Muscle of leg (tissue), 11 donors: ENCODE measurements around the gene AKAP12. TPM values are rescaled to one million over a fixed set of nuclear protein-coding genes. Genes with fewer than 3 reads are reported as not detected.

ENCODE experiments used
- DNase-seq: peaks from one replicate; pipeline ENCODE4 v3.0.0; 2013
- H3K27ac ChIP-seq: one replicate; pipeline ENCODE4 v1.5.1; 2013; ENCODE audit warnings: mild to moderate bottlenecking, low read length, control low read depth
- H3K27me3 ChIP-seq: one replicate; pipeline ENCODE4 v1.6.1; 2013; ENCODE audit warnings: low read length; ENCODE audit not compliant: control insufficient read depth, insufficient read depth
- H3K36me3 ChIP-seq: one replicate; pipeline ENCODE4 v1.6.1; 2013; ENCODE audit warnings: low read length; ENCODE audit not compliant: control insufficient read depth, insufficient read depth
- H3K4me1 ChIP-seq: one replicate; pipeline ENCODE4 v1.6.1; 2013; ENCODE audit warnings: low read length; ENCODE audit not compliant: control insufficient read depth, insufficient read depth
- H3K4me3 ChIP-seq: one replicate; pipeline ENCODE4 v1.5.1; 2013; ENCODE audit warnings: low read length, control low read depth
- H3K9me3 ChIP-seq: replicated peaks from 2 replicates; pipeline ENCODE4 v1.6.1; 2013; ENCODE audit warnings: low read depth, low read length; ENCODE audit not compliant: control insufficient read depth
- WGBS: methylation state at CpG from one replicate; pipeline ENCODE4 v1.1.5; 2013; ENCODE audit warnings: missing lambda C conversion rate; ENCODE audit not compliant: insufficient coverage; 5-methylcytosine and 5-hydroxymethylcytosine counted together
- polyA plus RNA-seq, 8 donors: library from polyadenylated mRNA; unstranded; fragments of 120-200 nt; gene quantifications; one replicate each; pipeline versions ENCODE4 v1.2.1 to v1.2.3, GENCODE V29; 2013; ENCODE audit warnings: inconsistent platforms in 1 of 8, low replicate concordance in 1 of 8; ENCODE audit not compliant: insufficient read length in 8 of 8, insufficient read depth in 1 of 8
- total RNA-seq: library from RNA; stranded (reverse); fragments of 120-200 nt; gene quantifications from one replicate; pipeline ENCODE4 v1.2.4, GENCODE V29; 2013

The AKAP12 gene
- total and polyA plus RNA-seq, 9 donors: 73.2 to 160 (median 123) TPM

DNA sequence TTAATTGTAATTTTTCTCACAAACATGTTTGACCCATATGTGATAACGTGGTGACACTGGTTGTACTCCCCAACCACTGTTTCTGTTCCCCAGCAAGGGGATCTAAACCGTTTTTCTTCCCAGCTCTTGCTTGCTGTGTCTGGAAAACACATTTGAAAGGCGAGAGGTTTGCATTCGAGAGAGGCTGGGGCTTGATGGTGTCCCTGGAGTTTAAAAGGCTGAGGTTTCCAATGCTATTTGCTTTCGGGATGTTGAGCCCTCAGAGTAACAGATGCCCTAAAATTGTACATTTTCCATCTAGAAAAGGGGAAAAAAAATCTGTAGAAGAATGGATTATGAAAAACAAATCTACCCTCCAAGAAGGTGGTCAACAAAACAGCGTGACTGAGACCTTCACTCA, 35.4 kb downstream of the AKAP12 start:
- H3K27me3 ChIP-seq: no peaks in the 10 kb centered on the region
- peak; percentile 75 for DNase-seq
- WGBS: 20% methylated on average over 3 of the region's 6 CpGs
- H3K36me3 ChIP-seq: no peaks in the 10 kb centered on the region
- H3K4me1 ChIP-seq: peaks cover 2% of the 10 kb centered on the region
- peak overlapping the region; percentile 72 for H3K27ac ChIP-seq
- H3K4me3 ChIP-seq: no peak overlapping the region
- no peaks in the 10 kb centered on the region for H3K9me3 ChIP-seq

DNA sequence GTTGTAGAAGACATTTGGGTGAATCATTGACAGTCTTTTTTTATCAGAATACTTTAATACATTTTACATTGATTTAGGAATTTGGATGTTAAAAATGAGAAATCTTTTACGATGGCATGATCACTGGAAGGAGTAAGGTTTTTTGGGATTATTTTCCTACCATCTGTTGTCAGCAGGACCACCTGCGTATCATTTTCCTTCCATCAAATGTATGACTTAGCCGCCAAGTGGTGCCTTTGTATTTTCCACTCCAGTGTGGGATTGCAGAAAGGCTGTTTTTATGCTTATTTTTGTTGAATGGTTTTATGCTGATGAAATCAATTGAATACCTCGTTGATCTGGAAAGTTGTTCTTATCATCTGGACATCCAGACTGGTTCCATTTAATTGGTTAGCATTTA, 35.8 kb downstream of the AKAP12 start:
- no CpG with 5 or more reads among the region's 4 CpGs for WGBS
- no peak for DNase-seq
- peaks cover 2% of the 10 kb centered on the region for H3K4me1 ChIP-seq
- H3K27me3 ChIP-seq: no peaks in the 10 kb centered on the region
- H3K27ac ChIP-seq: peak overlapping the region; percentile 72
- H3K9me3 ChIP-seq: no peaks in the 10 kb centered on the region
- H3K36me3 ChIP-seq: no peaks in the 10 kb centered on the region
- H3K4me3 ChIP-seq: no peak overlapping the region

DNA sequence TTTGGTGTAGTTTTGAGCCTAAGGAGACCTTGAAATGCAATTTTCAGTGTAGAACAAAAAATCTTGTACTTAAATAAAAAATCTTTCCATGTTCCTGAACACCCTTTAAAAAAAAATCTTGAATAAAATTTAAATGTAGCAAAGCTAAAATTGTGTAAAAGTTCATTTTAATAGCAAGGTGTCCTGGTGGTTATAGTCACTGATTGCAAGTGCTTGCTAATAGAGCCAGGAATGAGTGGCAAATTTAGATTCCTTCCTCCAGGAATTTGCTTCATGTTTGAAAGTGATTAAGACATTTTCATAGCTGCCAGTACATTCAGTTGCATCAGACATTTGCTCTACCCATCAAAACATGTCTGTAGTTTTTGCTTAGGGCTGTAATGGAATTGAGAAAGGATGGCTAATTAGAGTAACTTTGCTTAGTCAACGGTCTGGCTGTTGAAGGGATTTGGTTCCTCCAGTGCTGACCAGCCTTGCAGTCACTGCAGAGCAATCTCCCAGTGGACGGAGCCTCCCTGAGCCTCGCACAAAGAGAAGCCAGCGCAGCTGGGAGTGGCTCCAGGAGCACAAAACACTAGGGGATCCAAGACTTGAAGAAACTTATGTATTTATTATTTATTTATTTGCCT, 36.5 kb downstream of the AKAP12 start:
- DNase-seq: peak; percentile 57
- Histone ChIP-seq H3K9me3 (no peaks in the 10 kb centered on the region), H3K27me3 (no peaks in the 10 kb centered on the region), H3K4me3 (no peak overlapping the region), H3K4me1 (peaks cover 6% of the 10 kb centered on the region), H3K27ac (peak overlapping the region; percentile 42), H3K36me3 (no peaks in the 10 kb centered on the region)
- 20% methylated on average over 2 of the region's 4 CpGs for WGBS

DNA sequence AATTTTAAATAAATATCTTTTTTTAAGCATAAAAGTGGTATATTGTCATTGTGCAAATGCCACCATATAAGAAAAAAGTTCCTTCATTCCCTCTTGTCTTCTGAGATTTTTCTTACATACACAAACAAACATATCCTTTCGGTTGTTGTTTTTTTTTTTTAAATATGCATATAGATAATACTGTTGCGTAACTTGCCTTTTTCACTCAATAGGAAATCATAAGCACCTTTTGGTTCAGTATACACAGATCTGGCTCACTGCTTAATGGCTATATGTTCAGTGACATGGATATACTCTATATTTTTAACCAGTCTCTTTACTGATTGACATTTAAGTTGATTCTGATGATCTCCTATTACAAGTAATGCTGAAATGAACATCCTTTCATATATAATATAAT, 40.1 kb downstream of the AKAP12 start:
- no peak for DNase-seq
- no CpG with 5 or more reads among the region's 2 CpGs for WGBS
- no peak overlapping the region for H3K27ac ChIP-seq
- H3K9me3 ChIP-seq: no peaks in the 10 kb centered on the region
- no peaks in the 10 kb centered on the region for H3K36me3 ChIP-seq
- no peaks in the 10 kb centered on the region for H3K27me3 ChIP-seq
- H3K4me3 ChIP-seq: no peak overlapping the region
- H3K4me1 ChIP-seq: peaks cover 14% of the 10 kb centered on the region

DNA sequence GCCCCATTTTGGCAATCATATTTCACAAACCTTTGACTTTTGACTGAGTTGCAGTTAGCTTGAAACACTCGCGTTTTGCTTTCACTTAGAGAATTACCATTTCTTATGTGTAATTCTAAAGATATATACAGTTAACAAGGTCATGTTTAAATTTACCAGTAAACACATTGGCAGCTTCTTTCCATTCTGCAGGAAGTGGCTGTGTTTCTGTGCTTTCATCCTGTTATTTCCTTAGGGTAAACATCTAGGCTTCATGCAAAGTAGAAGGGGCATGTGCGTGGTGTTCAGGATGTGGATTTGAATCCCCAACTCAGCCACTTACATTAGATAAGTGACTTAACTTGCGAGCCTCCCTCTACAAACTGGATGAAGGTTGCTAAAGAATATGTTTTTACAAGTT, 41.1 kb downstream of the AKAP12 start:
- H3K4me1 ChIP-seq: peaks cover 14% of the 10 kb centered on the region
- H3K27me3 ChIP-seq: no peaks in the 10 kb centered on the region
- no CpG with 5 or more reads among the region's 4 CpGs for WGBS
- H3K27ac ChIP-seq: no peak overlapping the region
- H3K4me3 ChIP-seq: no peak overlapping the region
- no peak for DNase-seq
- H3K9me3 ChIP-seq: no peaks in the 10 kb centered on the region
- no peaks in the 10 kb centered on the region for H3K36me3 ChIP-seq

DNA sequence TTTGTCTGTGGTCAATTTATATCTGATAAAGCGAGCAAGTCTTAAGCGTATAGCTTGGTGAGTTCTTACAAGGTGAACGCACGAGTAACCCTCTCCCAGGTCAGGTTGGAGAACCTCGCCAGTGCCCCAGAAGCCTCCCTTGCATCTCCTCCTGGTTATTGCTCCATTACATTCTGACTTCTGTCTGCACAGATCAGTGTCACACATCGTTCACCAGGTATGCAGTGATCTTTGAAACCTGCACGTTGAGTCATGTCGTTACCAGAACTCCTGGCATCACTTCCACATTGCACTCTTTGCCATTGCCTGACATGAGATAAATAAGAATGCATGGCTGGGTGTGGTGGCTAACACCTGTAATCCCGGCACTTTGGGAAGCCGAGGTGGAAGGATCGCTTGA, 44.2 kb downstream of the AKAP12 start:
- Histone ChIP-seq H3K4me3 (no peak overlapping the region), H3K9me3 (no peaks in the 10 kb centered on the region), H3K27ac (no peak overlapping the region), H3K27me3 (no peaks in the 10 kb centered on the region), H3K36me3 (no peaks in the 10 kb centered on the region), H3K4me1 (peaks cover 17% of the 10 kb centered on the region)
- DNase-seq: no peak
- 83% methylated on average over 6 of the region's 11 CpGs for WGBS

GRCh38 chr6:151284548-151285017, 44.8 kb downstream of the AKAP12 start:
- peak overlapping the region; percentile 84 for H3K27ac ChIP-seq
- no peak for DNase-seq
- H3K27me3 ChIP-seq: no peaks in the 10 kb centered on the region
- H3K9me3 ChIP-seq: no peaks in the 10 kb centered on the region
- no peaks in the 10 kb centered on the region for H3K36me3 ChIP-seq
- peaks cover 17% of the 10 kb centered on the region for H3K4me1 ChIP-seq
- H3K4me3 ChIP-seq: no peak overlapping the region
- 62% methylated on average over 3 of the region's 4 CpGs for WGBS

GRCh38 chr6:151285122-151285521, 45.4 kb downstream of the AKAP12 start:
- Histone ChIP-seq H3K9me3 (no peaks in the 10 kb centered on the region), H3K27ac (peak overlapping the region; percentile 84), H3K27me3 (no peaks in the 10 kb centered on the region), H3K4me1 (peaks cover 17% of the 10 kb centered on the region), H3K36me3 (no peaks in the 10 kb centered on the region), H3K4me3 (no peak overlapping the region)
- DNase-seq: peak; percentile 94

- Histone ChIP-seq H3K4me3 (no peak overlapping the region), H3K27ac (peak overlapping the region; percentile 26), H3K36me3 (no peaks in the 10 kb centered on the region), H3K27me3 (no peaks in the 10 kb centered on the region), H3K9me3 (no peaks in the 10 kb centered on the region), H3K4me1 (peaks cover 17% of the 10 kb centered on the region)
- DNase-seq: peak; percentile 69
- WGBS: no CpG with 5 or more reads among the region's 7 CpGs
Observed at GRCh38 chr6:151286214-151286613, 46.4 kb downstream of the AKAP12 start.

DNA sequence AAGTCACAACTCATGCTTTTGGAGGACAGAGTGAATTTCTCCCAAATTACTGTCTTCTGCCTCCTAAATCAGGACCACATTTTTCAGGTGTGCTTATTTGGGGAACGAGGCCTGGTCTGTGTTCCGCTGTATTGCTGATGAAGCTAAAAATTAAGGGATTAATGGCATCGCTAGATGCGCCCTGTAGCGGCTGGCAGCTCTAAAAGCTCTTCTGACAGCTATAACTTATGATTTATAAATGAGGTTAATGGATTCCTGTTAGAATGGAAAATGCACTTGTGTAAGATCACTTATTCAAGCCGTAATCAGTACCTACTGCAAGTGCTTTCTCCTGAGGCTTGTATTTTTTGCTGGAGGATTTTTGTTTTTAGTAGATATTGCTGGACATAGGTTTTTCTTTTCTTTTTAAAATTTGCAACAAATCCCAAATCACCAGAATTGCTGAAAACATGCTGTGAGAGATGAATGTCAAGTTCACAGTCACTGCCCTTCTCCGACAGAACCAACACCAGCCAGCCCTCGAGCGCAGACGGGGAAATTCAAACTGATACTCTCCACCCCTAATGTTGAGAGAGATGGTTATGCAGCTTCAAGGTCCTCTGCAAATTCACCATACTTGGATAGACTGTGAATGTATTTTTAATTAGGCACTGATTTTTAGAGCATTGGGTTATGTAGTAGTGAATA, 49.1 kb downstream of the AKAP12 start:
- Histone ChIP-seq H3K27me3 (no peaks in the 10 kb centered on the region), H3K9me3 (no peaks in the 10 kb centered on the region), H3K4me1 (peaks cover 19% of the 10 kb centered on the region), H3K4me3 (no peak overlapping the region), H3K36me3 (no peaks in the 10 kb centered on the region), H3K27ac (no peak overlapping the region)
- DNase-seq: no peak
- whole genome bisulfite sequencing: 78% methylated on average over 4 of the region's 10 CpGs
